Measurements from ENCODE around the gene TNS1. TPM values are rescaled to one million over a fixed set of nuclear protein-coding genes. Genes with fewer than 3 reads are reported as not detected.

Gene TNS1
- total and polyA plus RNA-seq, 8 donors, result 38.5 to 166 (median 102) TPM

GRCh38 chr2:218033208-218033589 lies 30.4 kb upstream of the TNS1 start:
- Histone ChIP-seq H3K27ac (no peak overlapping the region), H3K9me3 (no peaks in the 10 kb centered on the region), H3K27me3 (no peaks in the 10 kb centered on the region), H3K4me1 (peaks cover 0 to 3% (median 0%) of the 10 kb centered on the region in 3 donors), H3K36me3 (no peaks in the 10 kb centered on the region), H3K4me3 (no peak overlapping the region)
- DNase-seq (peak in 2 of 6 donors; percentile 8 to 49), ATAC-seq (no peak), FAIRE-seq (no peak)
- intact Hi-C loops (cut with DNase I), result loop anchor here in 2 of 3 donors (5.0 to 10.0 kb wide), 2 partner anchors 238 to 241 kb away; no protein-coding TSS in a partner anchor
- WGBS, 2 donors, result 41 to 54% methylated on average over 1 of the region's 1 CpG
- TF ChIP-seq CTCF (IDR thresholded peaks at IDR 0.05), result no peak

- Histone ChIP-seq H3K27ac (no peak overlapping the region), H3K4me1 (peaks cover 0 to 6% (median 0%) of the 10 kb centered on the region in 3 donors), H3K36me3 (no peaks in the 10 kb centered on the region), H3K27me3 (no peaks in the 10 kb centered on the region), H3K4me3 (no peak overlapping the region), H3K9me3 (no peaks in the 10 kb centered on the region)
- TF ChIP-seq CTCF (IDR thresholded peaks at IDR 0.05), result no peak
- peak in 3 of 6 donors; percentile 9 to 60 (median 55) for DNase-seq
- no peak for FAIRE-seq
- intact Hi-C loops (cut with DNase I), result loop anchor here in 2 of 3 donors (5.0 to 10.0 kb wide), 2 partner anchors 238 to 240 kb away; no protein-coding TSS in a partner anchor
- ATAC-seq, result no peak
- 84 to 86% methylated on average over 12 of the region's 12 CpGs for WGBS, 2 donors
Measured at GRCh38 chr2:218032336-218033171, 29.8 kb upstream of the TNS1 start.

- H3K27me3 ChIP-seq, result no peaks in the 10 kb centered on the region
- TF ChIP-seq CTCF (IDR thresholded peaks at IDR 0.05), result no peak
- H3K4me1 ChIP-seq, result peaks cover 0 to 6% (median 5%) of the 10 kb centered on the region in 3 donors
- no peak for FAIRE-seq
- H3K27ac ChIP-seq, result no peak overlapping the region
- intact Hi-C loops (cut with DNase I), result loop anchor here in 2 of 3 donors (5.0 to 10.0 kb wide), 2 partner anchors 237 to 240 kb away; no protein-coding TSS in a partner anchor
- ATAC-seq, result no peak
- H3K36me3 ChIP-seq, result no peaks in the 10 kb centered on the region
- no peak overlapping the region for H3K4me3 ChIP-seq
- peak in 3 of 6 donors; percentile 7 to 68 (median 43) for DNase-seq
- 87 to 90% methylated on average over 7 of the region's 7 CpGs for WGBS, 2 donors
- no peaks in the 10 kb centered on the region for H3K9me3 ChIP-seq
Measured at GRCh38 chr2:218031771-218032257, 29.0 kb upstream of the TNS1 start.

GRCh38 chr2:218031261-218031660 lies 28.5 kb upstream of the TNS1 start:
- Histone ChIP-seq H3K27ac (no peak overlapping the region), H3K9me3 (no peaks in the 10 kb centered on the region), H3K4me3 (no peak overlapping the region), H3K36me3 (no peaks in the 10 kb centered on the region), H3K4me1 (peaks cover 0 to 10% (median 10%) of the 10 kb centered on the region in 3 donors), H3K27me3 (no peaks in the 10 kb centered on the region)
- DNase-seq (no peak), ATAC-seq (no peak), FAIRE-seq (no peak)
- 90 to 93% methylated on average over 1 of the region's 1 CpG for WGBS, 2 donors
- intact Hi-C loops (cut with DNase I), result loop anchor here in 2 of 3 donors (5.0 to 10.0 kb wide), 2 partner anchors 236 to 239 kb away; no protein-coding TSS in a partner anchor
- no peak for TF ChIP-seq CTCF (IDR thresholded peaks at IDR 0.05)

Measured in pancreas (tissue), 10 donors.